ENCODE data around the gene ENTPD8.

Gene ENTPD8

GRCh38 chr9:137465720-137466388 lies 24.7 kb upstream of the ENTPD8 start:
- DNase-seq (ENCODE audit: insufficient read length, low spot score) (no peak), FAIRE-seq (no peak)

GRCh38 chr9:137465000-137465719 lies 24.0 kb upstream of the ENTPD8 start:
- DNase-seq (ENCODE audit: insufficient read length, low spot score) (no peak), FAIRE-seq (no peak)
- no peak for TF ChIP-seq POLR2A (IDR thresholded peaks at IDR 0.05; ENCODE audit: low read depth, low read length)

More at GRCh38 chr9:137465720-137466388, 24.7 kb upstream of the ENTPD8 start:
- no peak for TF ChIP-seq POLR2A (IDR thresholded peaks at IDR 0.05; ENCODE audit: low read depth, low read length)

GRCh38 chr9:137464291-137464999 lies 23.3 kb upstream of the ENTPD8 start:
- TF ChIP-seq POLR2A (IDR thresholded peaks at IDR 0.05; ENCODE audit: low read depth, low read length), result no peak
- FAIRE-seq (no peak), DNase-seq (ENCODE audit: insufficient read length, low spot score) (no peak)

- FAIRE-seq (no peak), DNase-seq (ENCODE audit: insufficient read length, low spot score) (no peak)
- TF ChIP-seq POLR2A (IDR thresholded peaks at IDR 0.05; ENCODE audit: low read depth, low read length), result no peak
Measured at GRCh38 chr9:137463931-137464290, 22.8 kb upstream of the ENTPD8 start.

GRCh38 chr9:137462986-137463930 lies 22.1 kb upstream of the ENTPD8 start:
- no peak for TF ChIP-seq POLR2A (IDR thresholded peaks at IDR 0.05; ENCODE audit: low read depth, low read length)
- FAIRE-seq (no peak), DNase-seq (ENCODE audit: insufficient read length, low spot score) (no peak)

- DNase-seq (ENCODE audit: insufficient read length, low spot score) (no peak), FAIRE-seq (no peak)
- TF ChIP-seq POLR2A (IDR thresholded peaks at IDR 0.05; ENCODE audit: low read depth, low read length), result no peak
Measured at GRCh38 chr9:137462396-137462985, 21.3 kb upstream of the ENTPD8 start.

- no peak for TF ChIP-seq POLR2A (IDR thresholded peaks at IDR 0.05; ENCODE audit: low read depth, low read length)
- DNase-seq (ENCODE audit: insufficient read length, low spot score), result no peak
- no peak for FAIRE-seq
Measured at GRCh38 chr9:137461663-137462395, 20.7 kb upstream of the ENTPD8 start.

GRCh38 chr9:137461316-137461662 lies 20.1 kb upstream of the ENTPD8 start:
- no peak for TF ChIP-seq POLR2A (IDR thresholded peaks at IDR 0.05; ENCODE audit: low read depth, low read length)
- DNase-seq (ENCODE audit: insufficient read length, low spot score) (no peak), FAIRE-seq (no peak)

- no peak for TF ChIP-seq POLR2A (IDR thresholded peaks at IDR 0.05; ENCODE audit: low read depth, low read length)
- DNase-seq (ENCODE audit: insufficient read length, low spot score), result no peak
- FAIRE-seq, result no peak
Measured at GRCh38 chr9:137460363-137461315, 19.5 kb upstream of the ENTPD8 start.

- DNase-seq (ENCODE audit: insufficient read length, low spot score) (no peak), FAIRE-seq (no peak)
- no peak for TF ChIP-seq POLR2A (IDR thresholded peaks at IDR 0.05; ENCODE audit: low read depth, low read length)
Measured at GRCh38 chr9:137459601-137460362, 18.6 kb upstream of the ENTPD8 start.

- peak; percentile 85 for TF ChIP-seq POLR2A (IDR thresholded peaks at IDR 0.05; ENCODE audit: low read depth, low read length)
- peak; percentile 50 for FAIRE-seq
- DNase-seq (ENCODE audit: insufficient read length, low spot score), result peak; percentile 100
Measured at GRCh38 chr9:137459152-137459600, 18.0 kb upstream of the ENTPD8 start, which contains the start of gene NSMF. Gene NSMF (minus strand): TSS chr9:137459334. CDS start chr9:137459102, 232 bp downstream.

All from H54 (cell line).